GM12892 (cell line): ENCODE results near the gene TAS1R2.

ENCODE experiments used
- POLR2A ChIP-seq: IDR thresholded peaks from 2 replicates; pipeline ENCODE4 v1.6.1; 2011; ENCODE audit warnings: low read depth, low read length, control low read depth
- POLR2AphosphoS5 ChIP-seq: IDR thresholded peaks from 2 replicates; pipeline ENCODE4 v1.6.1; 2011; ENCODE audit warnings: low read depth, low read length, control low read depth
- TAF1 ChIP-seq: IDR thresholded peaks from 2 replicates; pipeline ENCODE4 v1.6.1; 2011; ENCODE audit warnings: low read depth, mild to moderate bottlenecking, control low read depth, low read length, borderline replicate concordance

DNA sequence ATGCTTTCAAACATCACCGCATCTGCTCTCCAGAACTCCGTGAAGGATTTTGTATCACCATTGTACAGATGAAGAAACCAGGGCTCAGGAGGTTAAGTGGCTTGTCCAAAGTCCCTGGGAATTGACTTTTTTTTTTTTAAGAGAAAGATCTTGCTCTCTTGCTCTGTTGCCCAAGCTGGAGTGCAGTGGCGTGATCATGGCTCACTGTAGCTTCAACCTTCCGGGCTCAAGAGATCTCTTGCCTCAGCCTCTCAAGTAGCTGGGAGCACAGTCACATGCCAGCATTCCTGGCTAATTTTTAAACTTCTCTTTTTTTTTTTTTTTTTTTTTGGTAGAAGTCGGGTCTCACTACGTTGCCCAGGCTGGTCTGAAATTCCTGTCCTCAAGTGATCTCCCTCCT lies 6.9 kb upstream of the TAS1R2 start:
- TF ChIP-seq POLR2AphosphoS5, result no peak
- TF ChIP-seq TAF1, result no peak
- no peak for TF ChIP-seq POLR2A
